Measurements from ENCODE around the gene LRRC47. TPM values are rescaled to one million over a fixed set of nuclear protein-coding genes. Genes with fewer than 3 reads are reported as not detected.
"Not testable (repeated sequence)": the region's sequence is repeated elsewhere in the genome, so short reads cannot be mapped to it uniquely, and the experiment has no call there.

The LRRC47 gene
- polyA plus RNA-seq, 1 experiment: 17.7 TPM

- POLR2A ChIA-PET: no interaction called here
- no peak for DNase-seq (ENCODE audit: low read depth)
Observed at GRCh38 chr1:3809680-3810079, 13.4 kb upstream of the LRRC47 start.

DNA sequence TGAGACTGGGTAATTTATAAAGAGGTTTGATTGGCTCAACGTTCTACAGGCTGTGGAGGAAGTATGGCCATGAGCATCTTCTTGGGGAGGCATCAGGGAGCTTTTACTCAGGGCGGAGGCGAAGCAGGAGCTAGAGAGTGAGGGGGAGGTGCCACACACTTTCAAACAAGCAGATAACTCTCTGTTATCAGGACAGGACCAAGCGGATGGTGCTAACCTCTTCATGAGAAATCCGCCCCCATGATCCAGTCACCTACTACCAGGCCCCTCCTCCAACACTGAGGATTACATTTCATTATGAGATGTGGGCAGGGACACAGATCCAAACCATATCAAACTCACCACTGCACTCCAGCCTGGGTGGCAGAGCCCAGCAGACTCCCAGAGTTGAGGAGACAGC, 11.5 kb upstream of the LRRC47 start:
- Histone ChIP-seq H3K27me3 (ENCODE audit: control insufficient read depth, insufficient read depth, low read length) (peaks cover 1% of the 10 kb centered on the region; the same call in 1 of the 2 replicates), H3K36me3 (ENCODE audit: control insufficient read depth, insufficient read depth, low read length) (no peaks in the 10 kb centered on the region), H3K4me3 (ENCODE audit: low read depth, low read length) (no peak overlapping the region)
- ChIA-PET CTCF (interaction anchor here (0.6 kb wide), 1 partner anchor 41 kb away, joined by 3 read pairs; no protein-coding TSS in a partner anchor), POLR2A (interaction anchor here (0.7 kb wide), 1 partner anchor 11 kb away, joined by 3 read pairs; the partner anchor contains the start of gene LRRC47)
- TF ChIP-seq, protein P1, sequence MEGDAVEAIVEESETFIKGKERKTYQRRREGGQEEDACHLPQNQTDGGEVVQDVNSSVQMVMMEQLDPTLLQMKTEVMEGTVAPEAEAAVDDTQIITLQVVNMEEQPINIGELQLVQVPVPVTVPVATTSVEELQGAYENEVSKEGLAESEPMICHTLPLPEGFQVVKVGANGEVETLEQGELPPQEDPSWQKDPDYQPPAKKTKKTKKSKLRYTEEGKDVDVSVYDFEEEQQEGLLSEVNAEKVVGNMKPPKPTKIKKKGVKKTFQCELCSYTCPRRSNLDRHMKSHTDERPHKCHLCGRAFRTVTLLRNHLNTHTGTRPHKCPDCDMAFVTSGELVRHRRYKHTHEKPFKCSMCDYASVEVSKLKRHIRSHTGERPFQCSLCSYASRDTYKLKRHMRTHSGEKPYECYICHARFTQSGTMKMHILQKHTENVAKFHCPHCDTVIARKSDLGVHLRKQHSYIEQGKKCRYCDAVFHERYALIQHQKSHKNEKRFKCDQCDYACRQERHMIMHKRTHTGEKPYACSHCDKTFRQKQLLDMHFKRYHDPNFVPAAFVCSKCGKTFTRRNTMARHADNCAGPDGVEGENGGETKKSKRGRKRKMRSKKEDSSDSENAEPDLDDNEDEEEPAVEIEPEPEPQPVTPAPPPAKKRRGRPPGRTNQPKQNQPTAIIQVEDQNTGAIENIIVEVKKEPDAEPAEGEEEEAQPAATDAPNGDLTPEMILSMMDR (IDR thresholded peaks at IDR 0.05; ENCODE audit: insufficient read depth, low read depth, low read length): no peak
- no peak for DNase-seq (ENCODE audit: low read depth)

More at GRCh38 chr1:3809680-3810079, 13.4 kb upstream of the LRRC47 start:
- H3K36me3 ChIP-seq (ENCODE audit: control insufficient read depth, insufficient read depth, low read length): peaks cover 2% of the 10 kb centered on the region; the same call in 1 of the 2 replicates
- H3K27me3 ChIP-seq (ENCODE audit: control insufficient read depth, insufficient read depth, low read length): no peaks in the 10 kb centered on the region
- H3K4me3 ChIP-seq (ENCODE audit: low read depth, low read length): no peak overlapping the region
- TF ChIP-seq, protein P1 (IDR thresholded peaks at IDR 0.05; ENCODE audit: insufficient read depth, low read depth, low read length): no peak
- CTCF ChIA-PET: no interaction called here

DNA sequence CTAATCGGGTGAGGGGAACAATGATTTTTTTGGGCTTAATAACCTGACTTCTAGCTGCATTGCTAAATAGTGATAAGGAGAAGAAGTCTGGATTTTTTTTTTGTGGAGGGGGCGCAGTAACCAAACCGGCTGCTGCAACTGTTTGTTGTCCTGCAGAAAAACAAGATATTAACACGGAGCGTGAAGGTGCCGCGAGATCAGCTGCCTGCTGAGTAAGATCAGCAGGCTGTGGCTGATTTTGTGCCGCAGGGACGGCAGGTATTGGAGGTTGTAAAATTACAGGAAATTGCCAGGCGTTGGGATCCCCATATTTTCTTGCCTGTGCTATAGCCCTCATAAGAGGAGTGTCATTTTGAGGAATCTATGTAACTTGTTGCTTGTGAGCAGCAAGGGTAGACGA, 8.7 kb upstream of the LRRC47 start:
- ChIA-PET CTCF (no interaction called here), POLR2A (no interaction called here)

GRCh38 chr1:3804627-3804944, 8.3 kb upstream of the LRRC47 start:
- H3K36me3 ChIP-seq (ENCODE audit: control insufficient read depth, insufficient read depth, low read length); DNase-seq (ENCODE audit: low read depth); POLR2A ChIA-PET; H3K4me3 ChIP-seq (ENCODE audit: low read depth, low read length); H3K27me3 ChIP-seq (ENCODE audit: control insufficient read depth, insufficient read depth, low read length): not testable (repeated sequence)
- CTCF ChIA-PET: interaction anchor here (1.5 kb wide), 3 partner anchors 18 to 351 kb away, joined by 3 to 6 read pairs (median 4); no protein-coding TSS in a partner anchor

More for the DNA sequence above, 8.7 kb upstream of the LRRC47 start:
- Histone ChIP-seq H3K36me3 (ENCODE audit: control insufficient read depth, insufficient read depth, low read length) (no peaks in the 10 kb centered on the region), H3K27me3 (ENCODE audit: control insufficient read depth, insufficient read depth, low read length) (peaks cover 1% of the 10 kb centered on the region; the same call in 1 of the 2 replicates), H3K4me3 (ENCODE audit: low read depth, low read length) (no peak overlapping the region)
- no peak for DNase-seq (ENCODE audit: low read depth)
- TF ChIP-seq, protein P1 (IDR thresholded peaks at IDR 0.05; ENCODE audit: insufficient read depth, low read depth, low read length): no peak

DNA sequence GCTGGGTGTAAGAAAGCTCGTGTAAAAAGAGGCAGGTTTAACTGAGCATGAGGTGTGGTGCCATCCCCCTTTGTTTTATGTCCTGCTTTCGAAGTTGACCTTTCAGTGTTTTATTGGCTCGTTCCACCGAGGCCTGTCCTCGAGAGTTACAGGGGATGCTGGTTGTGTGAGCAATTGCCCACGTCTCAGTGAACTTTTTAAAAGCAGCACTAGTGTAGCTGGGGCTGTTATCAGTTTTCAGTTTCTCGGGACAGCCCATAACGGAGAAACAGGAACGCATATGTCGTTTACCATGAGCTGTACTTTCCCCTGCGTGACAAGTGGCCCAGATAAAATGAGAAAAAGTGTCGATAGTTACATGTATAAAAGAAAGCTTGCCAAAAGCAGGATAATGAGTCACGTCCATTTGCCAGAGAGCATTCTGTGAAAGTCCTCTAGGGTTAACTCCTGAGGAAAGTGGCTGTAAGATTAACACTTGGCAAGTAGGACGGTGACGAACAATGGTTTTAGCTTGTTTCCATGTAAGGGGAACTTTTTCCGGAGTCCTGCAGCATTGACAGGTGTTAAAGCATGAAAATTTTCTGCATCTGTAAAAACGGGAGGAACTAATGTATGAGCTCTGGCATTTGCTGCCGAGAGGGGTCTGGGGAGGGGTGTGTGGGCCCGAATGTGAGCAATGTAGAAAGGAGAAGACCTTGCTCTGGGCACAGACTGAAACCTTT, 7.8 kb upstream of the LRRC47 start:
- POLR2A ChIA-PET: no interaction called here

DNA sequence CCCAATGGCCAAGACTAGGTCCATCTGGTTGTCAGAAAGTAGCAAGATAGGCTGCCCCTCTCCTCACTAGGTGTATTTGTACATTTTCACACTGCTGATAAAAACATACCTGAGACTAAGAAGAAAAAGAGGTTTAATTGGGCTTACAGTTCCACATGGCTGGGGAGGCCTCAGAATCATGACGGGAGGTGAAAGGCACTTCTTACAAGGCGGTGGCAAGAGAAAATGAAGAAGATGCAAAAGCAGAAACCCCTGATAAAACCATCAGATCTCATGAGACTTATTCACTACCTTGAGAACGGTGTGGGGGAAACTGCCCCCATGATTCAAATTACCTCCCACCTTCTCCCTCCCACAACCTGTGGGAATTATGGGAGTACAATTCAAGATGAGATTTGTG, 4.5 kb upstream of the LRRC47 start:
- POLR2A ChIA-PET: not testable (repeated sequence)
- CTCF ChIA-PET: interaction anchor here (1.0 kb wide), 1 partner anchor 31 kb away, joined by 3 read pairs; no protein-coding TSS in a partner anchor

More for the DNA sequence above, 7.8 kb upstream of the LRRC47 start:
- Histone ChIP-seq H3K36me3 (ENCODE audit: control insufficient read depth, insufficient read depth, low read length) (no peaks in the 10 kb centered on the region), H3K27me3 (ENCODE audit: control insufficient read depth, insufficient read depth, low read length) (peaks cover 3% of the 10 kb centered on the region; the same call in 1 of the 2 replicates), H3K4me3 (ENCODE audit: low read depth, low read length) (no peak overlapping the region)
- TF ChIP-seq, protein P1 (IDR thresholded peaks at IDR 0.05; ENCODE audit: insufficient read depth, low read depth, low read length): no peak
- DNase-seq (ENCODE audit: low read depth): no peak
- CTCF ChIA-PET: interaction anchor here (0.6 to 1.5 kb wide), 4 partner anchors 18 to 351 kb away, joined by 3 to 6 read pairs (median 4); no protein-coding TSS in a partner anchor

More for the DNA sequence above, 4.5 kb upstream of the LRRC47 start:
- not testable (repeated sequence) for H3K4me3 ChIP-seq (ENCODE audit: low read depth, low read length); DNase-seq (ENCODE audit: low read depth); H3K27me3 ChIP-seq (ENCODE audit: control insufficient read depth, insufficient read depth, low read length); H3K36me3 ChIP-seq (ENCODE audit: control insufficient read depth, insufficient read depth, low read length)

All from BJ (cell line).